ENCODE measurements around the gene NCAPG2. TPM values are rescaled to one million over a fixed set of nuclear protein-coding genes. Genes with fewer than 3 reads are reported as not detected.

The NCAPG2 gene
- total and polyA plus RNA-seq, 10 of the 15 experiments (the other 5 are each of a cell fraction or from before 2014, with no cell fraction given) = 11.2 to 78.2 (median 49.2) TPM

GRCh38 chr7:158689488-158689887 lies 15.1 kb downstream of the NCAPG2 start:
- H3K9me3 ChIP-seq (replicated peaks; ENCODE audit: control insufficient read depth, insufficient read depth, low read length) = no peaks in the 10 kb centered on the region
- H3K27ac ChIP-seq (ENCODE audit: control insufficient read depth, insufficient read depth) = no peak overlapping the region
- intact Hi-C loops (cut with micrococcal nuclease; ENCODE audit: unreplicated experiment) = no loop called here
- in situ Hi-C loops (cut with MboI) = no loop called here
- ChIA-PET SMC1A (ENCODE audit: uncharacterized antibody, unreplicated experiment) (interaction anchor here (0.8 to 2.5 kb wide), 5 partner anchors 8 to 287 kb away, joined by 3 to 15 read pairs (median 3); no protein-coding TSS in a partner anchor), POLR2A (no interaction called here), RAD21 (ENCODE audit: unreplicated experiment) (no interaction called here), CTCF (interaction anchor here (1.3 to 2.0 kb wide), 3 partner anchors 12 to 287 kb away, joined by 3 to 9 read pairs (median 4); no protein-coding TSS in a partner anchor)
- H3K27me3 ChIP-seq (replicated peaks in 1 of 2; ENCODE audit: control insufficient read depth in 2 of 2, insufficient read depth in 2 of 2, low read length in 1 of 2) = no peaks in the 10 kb centered on the region
- whole genome bisulfite sequencing (ENCODE audit: insufficient coverage, insufficient replicate concordance, low lambda C conversion rate, missing lambda C conversion rate) = 98% methylated on average over 2 of the region's 2 CpGs
- no peak overlapping the region for H3K4me2 ChIP-seq (ENCODE audit: control insufficient read depth, insufficient read depth)
- peaks cover 11 to 21% of the 10 kb centered on the region in 2 experiments for H3K36me3 ChIP-seq (ENCODE audit: control insufficient read depth in 2 of 2, insufficient read depth in 2 of 2, low read length in 1 of 2)
- H4K20me1 ChIP-seq (ENCODE audit: control insufficient read depth, insufficient read depth) = no peaks in the 10 kb centered on the region
- no peaks in the 10 kb centered on the region for H3K4me1 ChIP-seq (ENCODE audit: control insufficient read depth, insufficient read depth, low read length)
- H3K4me3 ChIP-seq = no peak overlapping the region
- BruUV-seq (replicated peaks) = no TSS peak
- ATAC-seq (no peak), FAIRE-seq (no peak), DNase-seq (ENCODE audit: low read depth, low spot score) (no peak)
- TF ChIP-seq YBX1 (IDR thresholded peaks at IDR 0.05) (no peak), KAT2A (conservative IDR thresholded peaks at IDR 0.05; ENCODE audit: control insufficient read depth, low read depth, low read length) (no peak), TAF1 (IDR thresholded peaks at IDR 0.05; ENCODE audit: borderline replicate concordance, low read depth, low read length) (no peak), NFIC (IDR thresholded peaks at IDR 0.05; ENCODE audit: low read depth, low read length) (no peak), TCF3 (IDR thresholded peaks at IDR 0.05; ENCODE audit: borderline replicate concordance, insufficient read depth, low read depth, low read length) (no peak), IKZF2 (IDR thresholded peaks at IDR 0.05) (no peak), KDM1A (IDR thresholded peaks at IDR 0.05; ENCODE audit: borderline replicate concordance) (no peak), PAX8 (IDR thresholded peaks at IDR 0.05) (no peak), SREBF2 (IDR thresholded peaks at IDR 0.05; ENCODE audit: low read length) (no peak), FOXK2 (IDR thresholded peaks at IDR 0.05) (no peak), RAD51 (IDR thresholded peaks at IDR 0.05) (no peak), BACH1 (IDR thresholded peaks at IDR 0.05; ENCODE audit: borderline replicate concordance) (no peak)
- H3K9ac ChIP-seq (ENCODE audit: control insufficient read depth, insufficient read depth, low read length) = no peak overlapping the region
- H3K79me2 ChIP-seq (ENCODE audit: control insufficient read depth, insufficient read depth, low read length) = no peaks in the 10 kb centered on the region; the same call in 1 of the 2 replicates
- H2AFZ ChIP-seq (ENCODE audit: control insufficient read depth, low read depth, low read length) = no peak overlapping the region
